Skeletal muscle tissue (tissue), 4 donors: Measurements from ENCODE around the gene SIK3. TPM values are rescaled to one million over a fixed set of nuclear protein-coding genes. Genes with fewer than 3 reads are reported as not detected.

Experiments
- H3K27ac ChIP-seq: one replicate; pipeline ENCODE4 v1.7.0; 2013; ENCODE audit warnings: mild to moderate bottlenecking, low read depth, low read length, inconsistent platforms
- H3K27me3 ChIP-seq, 3 donors: one replicate each; pipeline ENCODE4 v1.7.0; 2013; ENCODE audit warnings: low read length in 3 of 3; ENCODE audit not compliant: control insufficient read depth in 3 of 3, insufficient read depth in 3 of 3
- H3K36me3 ChIP-seq, 3 donors: one replicate each; pipeline ENCODE4 v1.7.0; 2013; ENCODE audit warnings: low read length in 3 of 3; ENCODE audit not compliant: control insufficient read depth in 3 of 3, insufficient read depth in 3 of 3
- H3K4me1 ChIP-seq, 3 donors: one replicate each; pipeline ENCODE4 v1.7.0; 2013; ENCODE audit warnings: low read length in 3 of 3, mild to moderate bottlenecking in 3 of 3; ENCODE audit not compliant: control insufficient read depth in 3 of 3, insufficient read depth in 3 of 3
- H3K4me3 ChIP-seq, 3 donors: one replicate each; pipeline ENCODE4 v1.7.0; 2013; ENCODE audit warnings: low read length in 3 of 3
- H3K9ac ChIP-seq, 3 donors: one replicate each; pipeline ENCODE4 v1.7.0; 2013; ENCODE audit warnings: low read length in 3 of 3, mild to moderate bottlenecking in 3 of 3, moderate library complexity in 2 of 3, low read depth in 1 of 3
- H3K9me3 ChIP-seq, 3 donors: one replicate each; pipeline ENCODE4 v1.7.0; 2013; ENCODE audit warnings: low read length in 3 of 3; ENCODE audit not compliant: control insufficient read depth in 3 of 3
- total RNA-seq: library from RNA; depleted of rRNA; stranded (reverse); fragments of >200 nt; gene quantifications from one replicate; pipeline ENCODE4 v1.2.3, GENCODE V29; 2014
- donor health status: Osteomylitis.

Gene SIK3
- total RNA-seq, 1 donor from 2014 or later, result 21.4 TPM

GRCh38 chr11:117068303-117068860, 29.8 kb downstream of the SIK3 start:
- no peaks in the 10 kb centered on the region for H3K27me3 ChIP-seq

GRCh38 chr11:117066959-117067358, 31.3 kb downstream of the SIK3 start:
- Histone ChIP-seq H3K4me3 (no peak overlapping the region), H3K4me1 (peaks cover 7 to 18% (median 9%) of the 10 kb centered on the region in 3 donors), H3K9ac (no peak overlapping the region), H3K27me3 (no peaks in the 10 kb centered on the region), H3K36me3 (no peaks in the 10 kb centered on the region), H3K27ac (no peak overlapping the region), H3K9me3 (no peaks in the 10 kb centered on the region)

More at GRCh38 chr11:117068303-117068860, 29.8 kb downstream of the SIK3 start:
- Histone ChIP-seq H3K9me3 (no peaks in the 10 kb centered on the region), H3K27ac (no peak overlapping the region), H3K36me3 (no peaks in the 10 kb centered on the region), H3K4me1 (peaks cover 14 to 19% (median 19%) of the 10 kb centered on the region in 3 donors), H3K9ac (no peak overlapping the region), H3K4me3 (no peak overlapping the region)

- H3K27me3 ChIP-seq, result no peaks in the 10 kb centered on the region
- no peaks in the 10 kb centered on the region for H3K9me3 ChIP-seq
Measured at GRCh38 chr11:117064275-117064674, 34.0 kb downstream of the SIK3 start.

GRCh38 chr11:117062498-117062897, 35.7 kb downstream of the SIK3 start:
- no peak overlapping the region for H3K27ac ChIP-seq
- no peak overlapping the region for H3K4me3 ChIP-seq

More at GRCh38 chr11:117064275-117064674, 34.0 kb downstream of the SIK3 start:
- no peaks in the 10 kb centered on the region for H3K36me3 ChIP-seq
- no peak overlapping the region for H3K27ac ChIP-seq
- H3K9ac ChIP-seq, result no peak overlapping the region
- H3K4me3 ChIP-seq, result no peak overlapping the region
- H3K4me1 ChIP-seq, result peaks cover 0 to 11% (median 4%) of the 10 kb centered on the region in 3 donors

GRCh38 chr11:117061256-117061655, 37.0 kb downstream of the SIK3 start:
- Histone ChIP-seq H3K4me1 (peaks cover 12 to 16% (median 13%) of the 10 kb centered on the region in 3 donors), H3K27me3 (no peaks in the 10 kb centered on the region)

More at GRCh38 chr11:117062498-117062897, 35.7 kb downstream of the SIK3 start:
- Histone ChIP-seq H3K27me3 (no peaks in the 10 kb centered on the region), H3K9ac (no peak overlapping the region), H3K36me3 (no peaks in the 10 kb centered on the region), H3K4me1 (peaks cover 9 to 16% (median 10%) of the 10 kb centered on the region in 3 donors), H3K9me3 (no peaks in the 10 kb centered on the region)

GRCh38 chr11:117059611-117060148, 38.5 kb downstream of the SIK3 start:
- Histone ChIP-seq H3K4me1 (peaks cover 12 to 16% (median 13%) of the 10 kb centered on the region in 3 donors), H3K27ac (no peak overlapping the region)

More at GRCh38 chr11:117061256-117061655, 37.0 kb downstream of the SIK3 start:
- no peaks in the 10 kb centered on the region for H3K36me3 ChIP-seq
- no peaks in the 10 kb centered on the region for H3K9me3 ChIP-seq
- no peak overlapping the region for H3K27ac ChIP-seq
- H3K9ac ChIP-seq, result no peak overlapping the region
- H3K4me3 ChIP-seq, result no peak overlapping the region

GRCh38 chr11:117058761-117059261, 39.4 kb downstream of the SIK3 start:
- no peak overlapping the region for H3K4me3 ChIP-seq
- no peaks in the 10 kb centered on the region for H3K36me3 ChIP-seq
- peaks cover 11 to 16% (median 12%) of the 10 kb centered on the region in 3 donors for H3K4me1 ChIP-seq
- H3K27me3 ChIP-seq, result no peaks in the 10 kb centered on the region
- H3K9ac ChIP-seq, result no peak overlapping the region
- H3K27ac ChIP-seq, result no peak overlapping the region
- no peaks in the 10 kb centered on the region for H3K9me3 ChIP-seq

More at GRCh38 chr11:117059611-117060148, 38.5 kb downstream of the SIK3 start:
- no peak overlapping the region for H3K4me3 ChIP-seq
- H3K9me3 ChIP-seq, result no peaks in the 10 kb centered on the region
- H3K9ac ChIP-seq, result no peak overlapping the region
- H3K36me3 ChIP-seq, result no peaks in the 10 kb centered on the region
- no peaks in the 10 kb centered on the region for H3K27me3 ChIP-seq

- Histone ChIP-seq H3K27ac (peak overlapping the region; percentile 20), H3K9ac (no peak overlapping the region), H3K27me3 (no peaks in the 10 kb centered on the region), H3K4me1 (peaks cover 12 to 14% (median 14%) of the 10 kb centered on the region in 3 donors), H3K9me3 (no peaks in the 10 kb centered on the region), H3K36me3 (no peaks in the 10 kb centered on the region), H3K4me3 (peak overlapping the region in 1 of 3 donors; percentile 23)
Measured at GRCh38 chr11:117057727-117058126, 40.5 kb downstream of the SIK3 start.

GRCh38 chr11:117057317-117057716, 40.9 kb downstream of the SIK3 start:
- Histone ChIP-seq H3K27me3 (no peaks in the 10 kb centered on the region), H3K27ac (peak overlapping the region; percentile 20), H3K4me1 (peaks cover 14 to 17% (median 14%) of the 10 kb centered on the region in 3 donors), H3K9ac (no peak overlapping the region), H3K9me3 (no peaks in the 10 kb centered on the region), H3K4me3 (peak overlapping the region in 1 of 3 donors; percentile 23), H3K36me3 (no peaks in the 10 kb centered on the region)

- H3K4me3 ChIP-seq, result no peak overlapping the region
- H3K9me3 ChIP-seq, result no peaks in the 10 kb centered on the region
- H3K4me1 ChIP-seq, result peaks cover 11 to 17% (median 14%) of the 10 kb centered on the region in 3 donors
- H3K27me3 ChIP-seq, result no peaks in the 10 kb centered on the region
- no peaks in the 10 kb centered on the region for H3K36me3 ChIP-seq
- no peak overlapping the region for H3K27ac ChIP-seq
- H3K9ac ChIP-seq, result no peak overlapping the region
Measured at GRCh38 chr11:117055469-117055868, 42.8 kb downstream of the SIK3 start.
